Effector memory CD4-positive, alpha-beta T cell (primary cell): ENCODE results near the gene TMEM151B.
"Not testable (repeated sequence)": the region's sequence is repeated elsewhere in the genome, so short reads cannot be mapped to it uniquely, and the experiment has no call there.

ENCODE experiments used
- DNase-seq, 3 donors: peaks; one replicate each; pipeline ENCODE4 v3.0.0-alpha.2; 2020
- H3K27ac ChIP-seq: 2 replicates; pipeline ENCODE4 v1.7.0; 2013; ENCODE audit warnings: mild to moderate bottlenecking, low read length, moderate library complexity; ENCODE audit not compliant: insufficient read depth, poor library complexity, severe bottlenecking
- H3K27me3 ChIP-seq: replicated peaks from 2 replicates; pipeline ENCODE4 v1.7.0; 2013; ENCODE audit warnings: mild to moderate bottlenecking, low read length; ENCODE audit not compliant: insufficient read depth, control insufficient read depth, poor library complexity, severe bottlenecking
- H3K36me3 ChIP-seq: 2 replicates; pipeline ENCODE4 v1.7.0; 2013; ENCODE audit warnings: mild to moderate bottlenecking, low read length, moderate library complexity; ENCODE audit not compliant: control insufficient read depth, insufficient read depth
- H3K4me1 ChIP-seq: 2 replicates; pipeline ENCODE4 v1.7.0; 2013; ENCODE audit warnings: low read length, mild to moderate bottlenecking; ENCODE audit not compliant: control insufficient read depth, insufficient read depth, poor library complexity, severe bottlenecking
- H3K4me3 ChIP-seq: 2 replicates; pipeline ENCODE4 v1.7.0; 2013; ENCODE audit warnings: low read length, low read depth, mild to moderate bottlenecking; ENCODE audit not compliant: insufficient read depth, poor library complexity, severe bottlenecking
- H3K9me3 ChIP-seq: 2 replicates; pipeline ENCODE4 v1.7.0; 2013; ENCODE audit warnings: mild to moderate bottlenecking, low read length, moderate library complexity; ENCODE audit not compliant: control insufficient read depth

TMEM151B gene

DNA sequence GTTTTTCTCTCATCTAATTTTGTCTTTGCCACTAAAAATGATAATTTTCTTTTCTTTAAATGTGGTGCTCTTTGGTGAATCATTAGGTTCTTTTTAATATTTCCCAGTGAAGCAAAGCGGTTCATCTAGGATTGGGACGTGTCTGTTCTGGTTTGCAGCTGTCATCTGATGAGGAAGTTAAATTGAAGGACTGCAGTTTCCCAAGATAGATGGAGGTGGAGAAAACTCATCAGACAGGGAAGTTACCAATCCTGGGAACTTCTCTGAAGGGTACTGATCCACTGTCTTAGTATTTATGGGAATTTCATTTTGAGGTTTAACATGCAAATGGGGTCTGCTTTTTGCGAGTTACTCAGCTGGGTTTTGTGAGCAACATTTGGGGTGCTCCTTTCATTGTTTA lies 45.3 kb downstream of the TMEM151B start:
- H3K4me3 ChIP-seq: no peak overlapping the region

DNA sequence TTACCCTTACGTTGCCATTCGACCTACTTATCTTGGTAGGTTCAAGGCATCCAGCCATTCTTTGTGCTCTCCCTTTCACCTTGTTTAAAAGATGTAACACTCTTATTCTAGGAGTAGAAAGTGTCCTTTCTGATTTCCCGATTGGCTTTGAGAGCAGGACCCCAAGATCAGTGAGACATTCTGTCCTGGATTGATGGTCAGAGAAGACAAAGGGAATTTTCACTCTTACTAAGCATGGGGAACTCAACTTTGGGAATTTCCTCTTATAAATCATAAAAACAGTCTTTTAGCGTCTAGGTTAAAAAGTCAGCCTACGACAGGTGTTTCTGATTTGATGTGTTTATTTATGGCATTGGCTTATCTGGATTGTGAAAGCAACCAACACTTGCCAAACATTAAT lies 45.7 kb downstream of the TMEM151B start:
- H3K27me3 ChIP-seq: peaks cover 2% of the 10 kb centered on the region
- H3K4me3 ChIP-seq: no peak overlapping the region
- H3K9me3 ChIP-seq: no peaks in the 10 kb centered on the region
- H3K27ac ChIP-seq: no peak overlapping the region
- peaks cover 11% of the 10 kb centered on the region for H3K4me1 ChIP-seq
- peaks cover 8% of the 10 kb centered on the region for H3K36me3 ChIP-seq
- DNase-seq: no peak

More for the DNA sequence above, 45.3 kb downstream of the TMEM151B start:
- Histone ChIP-seq H3K27me3 (peaks cover 2% of the 10 kb centered on the region), H3K4me1 (peaks cover 11% of the 10 kb centered on the region), H3K36me3 (peaks cover 13% of the 10 kb centered on the region), H3K27ac (no peak overlapping the region), H3K9me3 (no peaks in the 10 kb centered on the region)
- no peak for DNase-seq

DNA sequence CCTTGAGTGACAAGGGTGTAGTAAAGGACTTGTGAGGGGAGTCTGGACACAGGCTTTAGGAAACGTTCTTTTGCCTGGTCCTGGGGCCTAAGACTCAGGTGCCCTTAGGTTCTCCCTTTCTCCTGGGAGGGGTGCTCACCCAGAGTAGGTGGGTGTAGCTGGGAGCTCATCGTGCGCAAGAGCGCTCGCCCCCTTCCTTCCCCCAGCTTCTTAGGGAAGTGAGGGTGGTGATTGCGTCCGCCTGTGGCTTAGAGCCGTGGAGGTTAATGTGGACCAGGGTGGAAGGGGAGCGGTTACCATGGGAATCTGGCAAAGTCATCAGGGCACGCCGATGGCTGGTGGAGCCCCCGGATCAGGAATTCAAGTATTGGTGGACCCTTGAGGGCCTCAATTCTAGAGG lies 46.2 kb downstream of the TMEM151B start:
- Histone ChIP-seq H3K9me3 (no peaks in the 10 kb centered on the region), H3K27me3 (peaks cover 2% of the 10 kb centered on the region), H3K4me3 (no peak overlapping the region), H3K36me3 (peaks cover 4% of the 10 kb centered on the region), H3K4me1 (peaks cover 11% of the 10 kb centered on the region), H3K27ac (no peak overlapping the region)
- DNase-seq: no peak

DNA sequence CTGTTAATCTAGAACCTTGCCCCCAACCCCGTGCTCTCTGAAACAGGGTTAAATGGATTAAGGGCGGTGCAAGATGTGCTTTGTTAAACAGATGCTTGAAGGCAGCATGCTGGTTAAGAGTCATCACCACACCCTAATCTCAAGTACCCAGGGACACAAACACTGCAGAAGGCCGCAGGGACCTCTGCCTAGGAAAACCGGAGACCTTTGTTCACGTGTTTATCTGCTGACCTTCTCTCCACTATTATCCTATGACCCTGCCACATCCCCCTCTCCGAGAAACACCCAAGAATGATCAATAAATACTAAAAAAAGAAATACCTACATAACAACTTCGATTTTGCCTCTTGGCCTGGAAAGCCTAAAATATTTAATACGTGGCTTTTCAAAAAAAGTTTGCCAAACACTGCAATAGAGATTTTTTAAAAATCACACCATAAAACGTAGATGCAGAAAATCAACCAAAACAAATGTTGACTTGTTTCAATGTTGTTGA lies 46.9 kb downstream of the TMEM151B start:
- H3K36me3 ChIP-seq, H3K4me1 ChIP-seq, H3K9me3 ChIP-seq, H3K27ac ChIP-seq, H3K27me3 ChIP-seq, DNase-seq, H3K4me3 ChIP-seq: not testable (repeated sequence)

DNA sequence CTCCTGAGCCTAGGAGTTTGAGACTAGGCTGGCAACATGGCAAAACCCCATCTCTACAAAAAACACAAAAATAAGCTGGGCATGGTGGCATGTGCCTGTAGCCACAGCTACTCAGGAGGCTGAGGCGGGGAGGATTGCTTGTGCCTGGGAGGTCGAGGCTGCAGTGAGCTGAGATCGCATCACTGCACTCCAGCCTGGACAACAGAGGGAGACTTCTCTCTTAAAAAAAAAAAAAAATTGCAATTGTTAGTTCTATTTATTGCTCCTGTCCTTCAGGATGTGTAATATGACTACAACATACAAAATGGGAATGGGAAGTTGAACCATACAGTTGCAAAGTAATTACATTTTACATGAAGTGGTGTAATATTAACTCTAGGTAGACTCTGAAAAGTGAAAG lies 51.0 kb downstream of the TMEM151B start:
- Histone ChIP-seq H3K36me3 (no peaks in the 10 kb centered on the region), H3K9me3 (no peaks in the 10 kb centered on the region), H3K27ac (no peak overlapping the region), H3K4me3 (no peak overlapping the region), H3K27me3 (peaks cover 2% of the 10 kb centered on the region), H3K4me1 (no peaks in the 10 kb centered on the region)
- DNase-seq: no peak

DNA sequence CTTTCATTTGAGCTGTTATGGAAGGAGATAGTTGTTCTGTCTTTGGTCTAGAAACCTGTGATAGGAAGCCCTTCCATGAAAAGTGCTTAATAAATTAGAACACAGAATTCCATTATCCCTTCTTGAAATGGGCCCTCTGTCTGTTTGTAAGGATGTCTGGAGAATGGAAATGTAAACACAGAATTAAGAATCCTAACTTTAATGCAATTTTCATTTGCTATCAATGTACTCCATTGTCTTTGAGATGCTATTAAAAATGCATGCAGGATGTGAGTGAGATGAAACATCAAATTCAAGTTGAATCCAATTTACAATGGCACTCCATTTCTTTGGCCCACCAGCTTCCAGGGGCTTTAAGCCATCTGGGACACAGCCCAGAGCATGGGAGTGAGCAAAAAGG lies 56.8 kb downstream of the TMEM151B start:
- Histone ChIP-seq H3K36me3 (no peaks in the 10 kb centered on the region), H3K9me3 (no peaks in the 10 kb centered on the region), H3K27ac (no peak overlapping the region), H3K4me3 (no peak overlapping the region), H3K4me1 (no peaks in the 10 kb centered on the region), H3K27me3 (no peaks in the 10 kb centered on the region)
- DNase-seq: no peak

DNA sequence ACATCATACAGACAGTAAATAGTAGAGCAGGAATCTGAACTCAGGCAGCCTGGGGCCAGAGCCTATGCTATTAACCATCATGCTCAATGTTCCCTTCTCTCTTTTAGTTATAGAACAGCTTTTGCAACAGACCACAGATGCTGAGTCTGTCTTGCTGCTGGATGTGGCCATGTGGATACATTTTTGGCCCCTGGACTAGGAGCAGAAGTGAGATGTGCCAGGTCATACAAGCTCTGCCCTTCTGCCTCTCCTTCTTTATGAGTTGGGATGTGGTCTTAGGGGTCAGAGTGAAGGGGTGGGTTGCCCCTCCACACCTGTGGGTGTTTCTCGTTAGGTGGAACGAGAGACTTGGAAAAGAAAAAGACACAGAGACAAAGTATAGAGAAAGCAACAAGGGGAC lies 57.5 kb downstream of the TMEM151B start:
- no peaks in the 10 kb centered on the region for H3K36me3 ChIP-seq
- H3K4me3 ChIP-seq: no peak overlapping the region
- no peaks in the 10 kb centered on the region for H3K9me3 ChIP-seq
- no peaks in the 10 kb centered on the region for H3K27me3 ChIP-seq
- no peak for DNase-seq
- H3K4me1 ChIP-seq: no peaks in the 10 kb centered on the region
- H3K27ac ChIP-seq: no peak overlapping the region

DNA sequence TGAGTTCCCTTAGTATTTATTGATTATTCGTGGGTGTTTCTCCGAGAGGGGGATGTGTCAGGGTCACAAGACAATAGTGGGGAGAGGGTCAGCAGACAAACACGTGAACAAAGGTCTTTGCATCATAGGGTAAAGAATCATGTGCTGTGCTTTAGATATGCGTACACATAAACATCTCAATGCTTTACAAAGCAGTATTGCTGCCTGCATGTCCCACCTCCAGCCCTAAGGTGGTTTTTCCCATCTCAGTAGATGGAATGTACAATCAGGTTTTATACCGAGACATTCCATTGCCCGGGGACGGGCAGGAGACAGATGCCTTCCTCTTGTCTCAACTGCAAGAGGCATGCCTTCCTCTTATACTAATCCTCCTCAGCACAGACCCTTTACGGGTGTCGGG lies 58.0 kb downstream of the TMEM151B start:
- H3K36me3 ChIP-seq, DNase-seq, H3K27ac ChIP-seq, H3K4me3 ChIP-seq, H3K27me3 ChIP-seq, H3K9me3 ChIP-seq, H3K4me1 ChIP-seq: not testable (repeated sequence)

DNA sequence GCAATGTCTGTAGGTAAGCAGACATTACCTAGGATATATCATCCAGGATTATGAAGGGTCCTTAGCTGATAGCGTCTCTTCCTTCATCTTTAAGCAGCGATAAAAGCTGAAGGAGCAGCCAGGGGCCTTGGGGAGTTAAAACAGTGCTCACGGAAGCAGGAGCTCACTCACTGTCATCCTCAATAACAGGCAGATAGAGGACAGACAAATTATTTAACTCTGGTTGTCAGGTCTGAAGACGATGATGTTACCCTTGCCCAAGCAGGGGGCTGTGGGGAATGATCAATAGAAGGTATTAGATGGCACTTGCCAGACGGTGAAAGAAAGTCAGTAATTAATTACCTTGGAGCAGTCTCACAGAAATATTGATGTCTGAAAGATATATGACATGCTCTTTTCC lies 59.6 kb downstream of the TMEM151B start:
- no peaks in the 10 kb centered on the region for H3K36me3 ChIP-seq
- H3K27ac ChIP-seq: no peak overlapping the region
- DNase-seq: no peak
- H3K4me1 ChIP-seq: no peaks in the 10 kb centered on the region
- no peaks in the 10 kb centered on the region for H3K27me3 ChIP-seq
- H3K9me3 ChIP-seq: no peaks in the 10 kb centered on the region
- no peak overlapping the region for H3K4me3 ChIP-seq

DNA sequence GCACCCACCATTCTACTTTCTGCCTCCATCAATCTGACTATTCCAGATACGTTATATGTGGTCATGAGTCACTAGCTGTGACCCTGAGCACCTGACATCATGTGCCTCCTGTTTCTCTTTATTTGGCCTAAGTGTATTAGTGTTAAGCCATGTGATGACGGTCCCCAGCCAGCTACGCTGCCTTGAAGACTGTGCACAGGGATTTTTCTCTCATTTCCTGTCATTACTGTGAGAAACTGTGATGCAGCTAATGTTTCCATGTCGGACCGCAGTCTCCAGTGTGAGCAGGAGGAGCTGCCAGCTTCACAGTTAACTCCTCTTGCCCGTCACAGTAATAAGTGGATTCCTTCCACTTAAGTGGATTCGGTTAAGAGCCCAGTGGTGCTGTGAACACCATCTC lies 62.3 kb downstream of the TMEM151B start:
- Histone ChIP-seq H3K9me3 (no peaks in the 10 kb centered on the region), H3K27ac (no peak overlapping the region), H3K4me3 (no peak overlapping the region), H3K36me3 (no peaks in the 10 kb centered on the region), H3K4me1 (no peaks in the 10 kb centered on the region), H3K27me3 (peaks cover 3% of the 10 kb centered on the region)
- no peak for DNase-seq
